Loucy (cell line): ENCODE data around the gene RHOD.

ENCODE experiments used
- H2AFZ ChIP-seq: fragments of 200-600 bp; sonication (generic); 2 replicates; pipeline ENCODE4 v1.6.0; 2016; ENCODE audit warnings: antibody characterized with exemption, mild to moderate bottlenecking, low read length, moderate library complexity
- H3F3A ChIP-seq: fragments of 200-600 bp; 2 replicates; pipeline ENCODE4 v1.6.0; 2016; ENCODE audit warnings: antibody characterized with exemption, low read depth, mild to moderate bottlenecking
- H3K27me3 ChIP-seq: fragments of 200-600 bp; sonication (generic); 2 replicates; pipeline ENCODE4 v1.6.1; 2014; ENCODE audit warnings: low read length, mild to moderate bottlenecking; ENCODE audit not compliant: insufficient read depth, poor library complexity, severe bottlenecking
- H3K36me3 ChIP-seq: fragments of 200-600 bp; sonication (generic); 2 replicates; pipeline ENCODE4 v1.6.1; 2016; ENCODE audit warnings: low read length; ENCODE audit not compliant: insufficient read depth
- H3K4me1 ChIP-seq: fragments of 200-600 bp; sonication (generic); 2 replicates; pipeline ENCODE4 v1.5.1; 2014; ENCODE audit warnings: low read length, mild to moderate bottlenecking; ENCODE audit not compliant: insufficient read depth, poor library complexity, severe bottlenecking
- H3K4me2 ChIP-seq: fragments of 200-600 bp; sonication (generic); 2 replicates; pipeline ENCODE4 v1.6.0; 2014; ENCODE audit warnings: antibody characterized with exemption, low read length, low read depth, mild to moderate bottlenecking; ENCODE audit not compliant: poor library complexity, severe bottlenecking
- H3K4me3 ChIP-seq: fragments of 200-600 bp; sonication (generic); 2 replicates; pipeline ENCODE4 v1.5.1; 2014; ENCODE audit warnings: low read length, mild to moderate bottlenecking, mixed read lengths; ENCODE audit not compliant: poor library complexity, severe bottlenecking
- H3K79me2 ChIP-seq: fragments of 200-600 bp; sonication (generic); 2 replicates; pipeline ENCODE4 v1.6.1; 2014; ENCODE audit warnings: low read length; ENCODE audit not compliant: insufficient read depth
- H3K9ac ChIP-seq: fragments of 200-600 bp; sonication (generic); 2 replicates; pipeline ENCODE4 v1.6.0; 2014; ENCODE audit warnings: mild to moderate bottlenecking, low read depth, low read length, moderate library complexity; ENCODE audit not compliant: poor library complexity, severe bottlenecking
- H3K9me2 ChIP-seq: fragments of 200-600 bp; sonication (generic); replicated peaks from 2 replicates; pipeline ENCODE4 v1.6.1; 2016; ENCODE audit warnings: low read depth, low read length, mixed read lengths
- H3K9me3 ChIP-seq: fragments of 200-600 bp; sonication (generic); 2 replicates; pipeline ENCODE4 v1.6.1; 2014; ENCODE audit warnings: mild to moderate bottlenecking, antibody characterized with exemption, low read length, low read depth; ENCODE audit not compliant: insufficient read depth
- H4K20me1 ChIP-seq: fragments of 200-600 bp; sonication (generic); 2 replicates; pipeline ENCODE4 v1.6.0; 2014; ENCODE audit warnings: antibody characterized with exemption, low read length, mild to moderate bottlenecking; ENCODE audit not compliant: insufficient read depth, poor library complexity, severe bottlenecking
- CTCF ChIP-seq: fragments of 200-600 bp; sonication (generic); conservative IDR thresholded peaks from 2 replicates; pipeline ENCODE4 v1.5.1; 2014; ENCODE audit warnings: mild to moderate bottlenecking, antibody characterized with exemption, low read length
- EZH2phosphoT487 ChIP-seq: fragments of 200-600 bp; IDR thresholded peaks from 2 replicates; pipeline ENCODE4 v1.6.1; 2018; ENCODE audit warnings: antibody characterized with exemption, mild to moderate bottlenecking, moderate library complexity, borderline replicate concordance

Gene RHOD

GRCh38 chr11:67119585-67120391 is 63.1 kb downstream of the RHOD start:
- H3K4me2 ChIP-seq: peak overlapping the region; percentile 92
- H3K9ac ChIP-seq: peak overlapping the region; percentile 94
- TF ChIP-seq EZH2phosphoT487: no peak
- no peak for TF ChIP-seq CTCF
- H3F3A ChIP-seq: 0 out of 2 replicates have a peak, but pooled peaks cover 4% of the 10 kb centered on the region
- H3K4me3 ChIP-seq: peak overlapping the region; percentile 99
- H3K4me1 ChIP-seq: peaks cover 43% of the 10 kb centered on the region
- H3K79me2 ChIP-seq: peaks cover 60% of the 10 kb centered on the region
- no peaks in the 10 kb centered on the region for H3K9me3 ChIP-seq
- no peaks in the 10 kb centered on the region for H3K27me3 ChIP-seq
- H2AFZ ChIP-seq: no peak overlapping the region
- no peaks in the 10 kb centered on the region for H3K9me2 ChIP-seq
- peaks cover 42% of the 10 kb centered on the region for H4K20me1 ChIP-seq
- H3K36me3 ChIP-seq: no peaks in the 10 kb centered on the region

GRCh38 chr11:67120456-67120855 is 63.8 kb downstream of the RHOD start:
- Histone ChIP-seq H3K79me2 (peaks cover 67% of the 10 kb centered on the region), H3K4me2 (peak overlapping the region; percentile 92), H3K9me2 (no peaks in the 10 kb centered on the region), H3K4me3 (peak overlapping the region; percentile 99), H3K36me3 (no peaks in the 10 kb centered on the region; the same call in 1 of the 2 replicates), H3K4me1 (peaks cover 43% of the 10 kb centered on the region), H3K9ac (peak overlapping the region; percentile 94), H3K9me3 (no peaks in the 10 kb centered on the region), H4K20me1 (peaks cover 48% of the 10 kb centered on the region), H3F3A (0 out of 2 replicates have a peak, but pooled peaks cover 4% of the 10 kb centered on the region), H2AFZ (no peak overlapping the region), H3K27me3 (no peaks in the 10 kb centered on the region)
- TF ChIP-seq EZH2phosphoT487 (no peak), CTCF (no peak)

GRCh38 chr11:67120881-67121710 is 64.4 kb downstream of the RHOD start:
- H3K4me1 ChIP-seq: peaks cover 40% of the 10 kb centered on the region
- H3K9me3 ChIP-seq: no peaks in the 10 kb centered on the region
- H3K4me3 ChIP-seq: peak overlapping the region; percentile 99
- H4K20me1 ChIP-seq: peaks cover 48% of the 10 kb centered on the region
- no peaks in the 10 kb centered on the region for H3K27me3 ChIP-seq
- peak overlapping the region; percentile 94 for H3K9ac ChIP-seq
- H3K36me3 ChIP-seq: no peaks in the 10 kb centered on the region; the same call in 1 of the 2 replicates
- peak overlapping the region; percentile 92 for H3K4me2 ChIP-seq
- H2AFZ ChIP-seq: no peak overlapping the region
- TF ChIP-seq EZH2phosphoT487 (no peak), CTCF (no peak)
- H3K9me2 ChIP-seq: no peaks in the 10 kb centered on the region
- peaks cover 73% of the 10 kb centered on the region for H3K79me2 ChIP-seq
- 0 out of 2 replicates have a peak, but pooled peaks cover 4% of the 10 kb centered on the region for H3F3A ChIP-seq
